Astrocyte (in vitro differentiated cells and primary cell): Measurements from ENCODE around the gene STK33.

Experiments used
- EZH2 ChIP-seq: IDR thresholded peaks from 2 replicates; pipeline ENCODE4 v1.6.1; 2012; ENCODE audit warnings: mild to moderate bottlenecking, low read length, inconsistent platforms; ENCODE audit not compliant: insufficient read depth
- TF ChIP-seq, protein P1 (sequence below): IDR thresholded peaks from 2 replicates; pipeline ENCODE4 v1.5.1; 2011; ENCODE audit warnings: low read depth, mild to moderate bottlenecking, inconsistent platforms, low read length, moderate library complexity; ENCODE audit not compliant: insufficient read depth

- TF ChIP-seq EZH2 = no peak
- TF ChIP-seq, protein P1, sequence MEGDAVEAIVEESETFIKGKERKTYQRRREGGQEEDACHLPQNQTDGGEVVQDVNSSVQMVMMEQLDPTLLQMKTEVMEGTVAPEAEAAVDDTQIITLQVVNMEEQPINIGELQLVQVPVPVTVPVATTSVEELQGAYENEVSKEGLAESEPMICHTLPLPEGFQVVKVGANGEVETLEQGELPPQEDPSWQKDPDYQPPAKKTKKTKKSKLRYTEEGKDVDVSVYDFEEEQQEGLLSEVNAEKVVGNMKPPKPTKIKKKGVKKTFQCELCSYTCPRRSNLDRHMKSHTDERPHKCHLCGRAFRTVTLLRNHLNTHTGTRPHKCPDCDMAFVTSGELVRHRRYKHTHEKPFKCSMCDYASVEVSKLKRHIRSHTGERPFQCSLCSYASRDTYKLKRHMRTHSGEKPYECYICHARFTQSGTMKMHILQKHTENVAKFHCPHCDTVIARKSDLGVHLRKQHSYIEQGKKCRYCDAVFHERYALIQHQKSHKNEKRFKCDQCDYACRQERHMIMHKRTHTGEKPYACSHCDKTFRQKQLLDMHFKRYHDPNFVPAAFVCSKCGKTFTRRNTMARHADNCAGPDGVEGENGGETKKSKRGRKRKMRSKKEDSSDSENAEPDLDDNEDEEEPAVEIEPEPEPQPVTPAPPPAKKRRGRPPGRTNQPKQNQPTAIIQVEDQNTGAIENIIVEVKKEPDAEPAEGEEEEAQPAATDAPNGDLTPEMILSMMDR = no peak
These were observed 201.9 kb downstream of the STK33 start for GRCh38 chr11:8392166-8392565.
